HL-60 (cell line): ENCODE measurements around the gene ADPRS.
A peak's percentile ranks its signal among the peaks of the same experiment; 100 is the strongest.

Experiments used
- DNase-seq, 2 experiments: peaks; one replicate each; pipeline ENCODE4 v3.0.0-alpha.2; 2010 to 2020; ENCODE audit warnings: low read depth in 1 of 2, low spot score in 1 of 2
- H3K27ac ChIP-seq: fragments of 250-450 bp; sonication (Bioruptor Pico); replicated peaks from 2 replicates; pipeline ENCODE4 v1.5.1; 2020; ENCODE audit warnings: mild to moderate bottlenecking, moderate library complexity
- H3K27me3 ChIP-seq: fragments of 250-450 bp; sonication (Bioruptor Pico); 2 replicates; pipeline ENCODE4 v1.5.1; 2021; ENCODE audit warnings: mild to moderate bottlenecking, moderate library complexity; ENCODE audit not compliant: insufficient read depth, poor library complexity, severe bottlenecking
- H3K4me3 ChIP-seq: replicated peaks from 2 replicates; pipeline ENCODE4 v1.5.1; 2011; ENCODE audit warnings: mild to moderate bottlenecking, control low read depth, low read length; ENCODE audit not compliant: insufficient read depth
- CTCF ChIP-seq: IDR thresholded peaks from one replicate; pipeline ENCODE4 v1.5.1; 2011; ENCODE audit warnings: low read length, control low read depth, inconsistent platforms; ENCODE audit not compliant: insufficient read depth
- GABPA ChIP-seq: IDR thresholded peaks from 2 replicates; pipeline ENCODE4 v1.6.1; 2012; ENCODE audit warnings: low read depth
- POLR2AphosphoS5 ChIP-seq: IDR thresholded peaks from 2 replicates; pipeline ENCODE4 v1.6.1; 2012; ENCODE audit warnings: low read depth
- SPI1 ChIP-seq: IDR thresholded peaks from 2 replicates; pipeline ENCODE4 v1.6.1; 2012; ENCODE audit warnings: low read depth, mild to moderate bottlenecking, borderline replicate concordance
- TF ChIP-seq, protein P1 (sequence below): IDR thresholded peaks from 2 replicates; pipeline ENCODE4 v1.6.1; 2012; ENCODE audit warnings: low read depth; ENCODE audit not compliant: insufficient replicate concordance

The ADPRS gene

DNA sequence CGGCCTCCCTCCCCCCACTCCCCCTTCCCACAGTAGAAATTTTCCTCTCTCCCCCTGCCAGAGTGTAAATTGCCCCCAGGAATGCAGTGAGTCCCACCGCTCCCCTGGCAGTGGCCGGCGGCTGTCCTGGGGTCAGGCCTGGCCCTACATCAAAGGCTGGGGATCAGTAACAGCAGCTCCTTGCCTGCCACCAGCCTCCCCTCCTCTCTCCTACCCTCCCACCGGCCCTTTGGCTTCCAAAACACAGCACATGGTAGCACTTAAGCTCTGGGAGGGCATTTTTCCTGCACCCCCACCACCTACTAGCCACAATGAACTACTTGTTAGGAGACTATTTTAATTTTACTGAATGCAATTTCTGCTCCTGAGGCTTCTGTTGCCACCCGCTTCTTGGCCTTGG, 45.3 kb downstream of the ADPRS start:
- no peak for DNase-seq
- 0 out of 2 replicates have a peak overlapping the region, but pooled peaks have one; percentile 13 for H3K27ac ChIP-seq
- TF ChIP-seq, protein P1, sequence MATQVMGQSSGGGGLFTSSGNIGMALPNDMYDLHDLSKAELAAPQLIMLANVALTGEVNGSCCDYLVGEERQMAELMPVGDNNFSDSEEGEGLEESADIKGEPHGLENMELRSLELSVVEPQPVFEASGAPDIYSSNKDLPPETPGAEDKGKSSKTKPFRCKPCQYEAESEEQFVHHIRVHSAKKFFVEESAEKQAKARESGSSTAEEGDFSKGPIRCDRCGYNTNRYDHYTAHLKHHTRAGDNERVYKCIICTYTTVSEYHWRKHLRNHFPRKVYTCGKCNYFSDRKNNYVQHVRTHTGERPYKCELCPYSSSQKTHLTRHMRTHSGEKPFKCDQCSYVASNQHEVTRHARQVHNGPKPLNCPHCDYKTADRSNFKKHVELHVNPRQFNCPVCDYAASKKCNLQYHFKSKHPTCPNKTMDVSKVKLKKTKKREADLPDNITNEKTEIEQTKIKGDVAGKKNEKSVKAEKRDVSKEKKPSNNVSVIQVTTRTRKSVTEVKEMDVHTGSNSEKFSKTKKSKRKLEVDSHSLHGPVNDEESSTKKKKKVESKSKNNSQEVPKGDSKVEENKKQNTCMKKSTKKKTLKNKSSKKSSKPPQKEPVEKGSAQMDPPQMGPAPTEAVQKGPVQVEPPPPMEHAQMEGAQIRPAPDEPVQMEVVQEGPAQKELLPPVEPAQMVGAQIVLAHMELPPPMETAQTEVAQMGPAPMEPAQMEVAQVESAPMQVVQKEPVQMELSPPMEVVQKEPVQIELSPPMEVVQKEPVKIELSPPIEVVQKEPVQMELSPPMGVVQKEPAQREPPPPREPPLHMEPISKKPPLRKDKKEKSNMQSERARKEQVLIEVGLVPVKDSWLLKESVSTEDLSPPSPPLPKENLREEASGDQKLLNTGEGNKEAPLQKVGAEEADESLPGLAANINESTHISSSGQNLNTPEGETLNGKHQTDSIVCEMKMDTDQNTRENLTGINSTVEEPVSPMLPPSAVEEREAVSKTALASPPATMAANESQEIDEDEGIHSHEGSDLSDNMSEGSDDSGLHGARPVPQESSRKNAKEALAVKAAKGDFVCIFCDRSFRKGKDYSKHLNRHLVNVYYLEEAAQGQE, result no peak
- TF ChIP-seq CTCF (no peak), SPI1 (no peak), GABPA (no peak)
- H3K27me3 ChIP-seq, result no peaks in the 10 kb centered on the region
- H3K4me3 ChIP-seq, result no peak overlapping the region

DNA sequence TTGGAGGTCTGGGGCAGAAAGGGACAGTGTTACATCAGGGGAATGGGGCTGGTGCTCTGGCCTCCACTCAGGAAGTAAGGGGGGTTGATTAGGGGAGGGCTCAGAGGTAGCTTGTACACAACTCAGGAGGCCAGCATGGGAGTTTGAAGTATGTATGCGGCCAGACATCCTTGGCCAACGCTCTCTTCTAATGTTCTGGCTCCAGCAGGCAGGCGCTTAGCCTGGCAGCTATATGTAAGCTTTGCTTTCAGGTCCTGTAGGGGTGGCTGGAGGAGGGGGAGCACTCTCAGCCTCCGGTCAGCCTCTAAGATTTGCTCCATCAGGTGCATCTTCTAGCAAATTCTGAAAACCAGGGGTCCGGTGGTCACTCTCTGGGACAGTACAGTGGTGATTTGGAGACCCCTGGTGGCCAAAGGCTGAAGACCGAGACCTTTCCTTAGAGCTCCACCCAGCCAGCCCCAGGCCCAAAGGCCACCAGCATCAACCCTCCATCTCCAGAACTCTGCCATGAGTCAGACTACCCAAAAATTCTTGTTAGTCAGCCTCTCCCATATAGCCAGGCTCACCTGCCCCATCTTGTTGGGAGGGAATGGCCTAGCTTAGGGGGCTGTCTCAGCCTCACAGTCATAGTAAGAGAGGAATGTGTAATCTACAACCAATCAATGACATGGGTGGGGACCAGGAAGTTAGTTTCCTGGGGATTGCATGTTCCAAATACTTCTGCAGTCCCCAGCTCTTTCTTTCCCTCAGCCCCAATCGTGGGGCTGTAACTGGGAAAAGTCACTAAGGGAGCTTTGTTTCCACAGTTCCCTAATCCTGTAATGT, 46.0 kb downstream of the ADPRS start:
- Histone ChIP-seq H3K4me3 (no peak overlapping the region), H3K27me3 (no peaks in the 10 kb centered on the region), H3K27ac (0 out of 2 replicates have a peak overlapping the region, but pooled peaks have one; percentile 13)
- DNase-seq, result peak in 1 of 2 experiments; percentile 31
- TF ChIP-seq CTCF, result peak; percentile 65
- TF ChIP-seq POLR2AphosphoS5, result no peak

GRCh38 chr1:36135330-36135667, 46.6 kb downstream of the ADPRS start:
- no peak overlapping the region for H3K27ac ChIP-seq
- DNase-seq, result no peak
- TF ChIP-seq CTCF, result no peak
- TF ChIP-seq GABPA, result no peak
- H3K27me3 ChIP-seq, result no peaks in the 10 kb centered on the region
- H3K4me3 ChIP-seq, result no peak overlapping the region

DNA sequence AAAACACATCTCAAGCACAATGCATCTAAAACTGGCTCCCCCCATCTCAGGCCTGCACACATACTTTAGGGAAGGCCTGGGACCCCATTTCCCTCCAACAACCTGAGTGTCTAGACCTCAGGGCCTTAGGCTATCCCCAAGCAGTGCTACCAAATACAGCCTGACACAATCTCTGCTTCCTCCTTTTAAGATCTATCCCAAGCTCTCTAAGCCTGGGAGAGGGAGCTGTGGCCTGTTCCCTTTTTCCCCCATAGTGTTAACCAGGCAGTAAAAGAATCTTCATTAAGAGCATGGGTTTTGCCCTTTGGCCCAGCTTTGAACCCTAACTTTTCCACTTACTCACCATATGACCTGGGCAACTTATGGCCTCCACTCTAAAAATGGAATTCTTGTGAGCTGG, 47.1 kb downstream of the ADPRS start:
- H3K27me3 ChIP-seq, result no peaks in the 10 kb centered on the region
- no peak overlapping the region for H3K27ac ChIP-seq
- no peak overlapping the region for H3K4me3 ChIP-seq
- no peak for DNase-seq
- no peak for TF ChIP-seq GABPA
- TF ChIP-seq SPI1, result no peak
- no peak for TF ChIP-seq CTCF
- TF ChIP-seq, protein P1, result no peak
- no peak for TF ChIP-seq POLR2AphosphoS5
